Activated CD8-positive, alpha-beta T cell treated with anti-CD3 and anti-CD28 coated beads for 36 hours (primary cell): ENCODE results near the gene EIF2S3B. TPM values are rescaled to one million over a fixed set of nuclear protein-coding genes. Genes with fewer than 3 reads are reported as not detected.
"Not testable (repeated sequence)": the region's sequence is repeated elsewhere in the genome, so short reads cannot be mapped to it uniquely, and the experiment has no call there.

Source experiments
- ATAC-seq: fragments of 200-7000 bp; cut with Tn5 transposase; one replicate; pipeline ENCODE4 v1.10.0; 2021; ENCODE audit warnings: mild to moderate bottlenecking, moderate library complexity
- CTCF ChIA-PET: fragments of 350-600 bp; sonication (Branson Sonifier 250); formaldehyde crosslinking; loops from one replicate; lab custom pipeline; 2021; ENCODE audit warnings: antibody characterized with exemption; lab: Charles Lee
- POLR2A ChIA-PET: fragments of 350-600 bp; sonication (Branson Sonifier 250); formaldehyde crosslinking; loops from one replicate; lab custom pipeline; 2021; ENCODE audit warnings: antibody characterized with exemption; lab: Charles Lee
- DNase-seq: peaks from one replicate; pipeline ENCODE4 v3.0.0-alpha.2; 2020
- H3K27ac Mint-ChIP-seq: one replicate; pipeline ENCODE4 v1.8.0; 2021; ENCODE audit warnings: mild to moderate bottlenecking, mixed read lengths
- H3K27me3 Mint-ChIP-seq: one replicate; pipeline ENCODE4 v1.8.0; 2021; ENCODE audit warnings: mixed read lengths
- H3K36me3 Mint-ChIP-seq: one replicate; pipeline ENCODE4 v1.8.0; 2021; ENCODE audit warnings: low read depth, mixed read lengths
- H3K4me1 Mint-ChIP-seq: one replicate; pipeline ENCODE4 v1.8.0; 2021; ENCODE audit warnings: low read depth, mixed read lengths
- H3K4me3 Mint-ChIP-seq: one replicate; pipeline ENCODE4 v1.8.0; 2021; ENCODE audit warnings: mild to moderate bottlenecking, moderate library complexity, mixed read lengths
- H3K9me3 Mint-ChIP-seq: one replicate; pipeline ENCODE4 v1.8.0; 2021; ENCODE audit warnings: mixed read lengths
- intact Hi-C: fragments of 100-400 bp; cut with micrococcal nuclease; formaldehyde crosslinking; loops from one replicate; pipeline ENCODE4 v1.10.0; 2022
- total RNA-seq, 2 experiments: library from RNA; stranded (reverse); gene quantifications; one replicate each; pipeline ENCODE4 v1.2.3, GENCODE V29; 2021
- TF ChIP-seq, protein P1 (sequence below): fragments of 200-600 bp; IDR thresholded peaks from one replicate; pipeline ENCODE4 v1.8.0; 2022; ENCODE audit warnings: antibody characterized with exemption, mild to moderate bottlenecking

The EIF2S3B gene
- total RNA-seq, 2 experiments from 2014 or later, result 3.3 to 3.8 TPM

DNA sequence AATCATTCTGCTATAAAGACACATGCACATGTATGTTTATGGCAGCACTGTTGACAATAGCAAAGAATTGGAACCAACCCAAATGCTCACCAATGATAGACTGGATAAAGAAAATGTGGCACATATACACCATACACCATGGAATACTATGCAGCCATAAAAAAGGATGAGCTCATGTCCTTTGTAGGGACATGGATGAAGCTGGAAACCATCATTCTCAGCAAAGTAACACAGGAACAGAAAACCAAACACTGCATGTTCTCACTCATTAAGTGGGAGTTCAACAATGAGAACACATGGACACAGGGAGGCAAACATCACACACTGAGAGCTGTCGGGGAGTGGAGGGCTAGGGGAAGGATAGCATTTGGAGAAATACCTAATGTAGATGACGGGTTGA, 18.4 kb upstream of the EIF2S3B start:
- ATAC-seq, POLR2A ChIA-PET, intact Hi-C loops, H3K4me3 Mint-ChIP-seq, H3K27me3 Mint-ChIP-seq, H3K27ac Mint-ChIP-seq, DNase-seq: not testable (repeated sequence)
- Mint-ChIP-seq H3K4me1 (peaks cover 24% of the 10 kb centered on the region), H3K9me3 (peaks cover 47% of the 10 kb centered on the region), H3K36me3 (peaks cover 34% of the 10 kb centered on the region)
- CTCF ChIA-PET, result interaction anchor here (0.7 kb wide), 1 partner anchor 89 kb away, joined by 3 read pairs; no protein-coding TSS in a partner anchor

GRCh38 chr12:10491766-10492165, 13.9 kb upstream of the EIF2S3B start:
- POLR2A ChIA-PET, result no interaction called here
- H3K4me3 Mint-ChIP-seq, result no peak overlapping the region
- intact Hi-C loops, result loop anchor here (10.0 kb wide), 1 partner anchor 127 kb away; no protein-coding TSS in a partner anchor
- TF ChIP-seq, protein P1, sequence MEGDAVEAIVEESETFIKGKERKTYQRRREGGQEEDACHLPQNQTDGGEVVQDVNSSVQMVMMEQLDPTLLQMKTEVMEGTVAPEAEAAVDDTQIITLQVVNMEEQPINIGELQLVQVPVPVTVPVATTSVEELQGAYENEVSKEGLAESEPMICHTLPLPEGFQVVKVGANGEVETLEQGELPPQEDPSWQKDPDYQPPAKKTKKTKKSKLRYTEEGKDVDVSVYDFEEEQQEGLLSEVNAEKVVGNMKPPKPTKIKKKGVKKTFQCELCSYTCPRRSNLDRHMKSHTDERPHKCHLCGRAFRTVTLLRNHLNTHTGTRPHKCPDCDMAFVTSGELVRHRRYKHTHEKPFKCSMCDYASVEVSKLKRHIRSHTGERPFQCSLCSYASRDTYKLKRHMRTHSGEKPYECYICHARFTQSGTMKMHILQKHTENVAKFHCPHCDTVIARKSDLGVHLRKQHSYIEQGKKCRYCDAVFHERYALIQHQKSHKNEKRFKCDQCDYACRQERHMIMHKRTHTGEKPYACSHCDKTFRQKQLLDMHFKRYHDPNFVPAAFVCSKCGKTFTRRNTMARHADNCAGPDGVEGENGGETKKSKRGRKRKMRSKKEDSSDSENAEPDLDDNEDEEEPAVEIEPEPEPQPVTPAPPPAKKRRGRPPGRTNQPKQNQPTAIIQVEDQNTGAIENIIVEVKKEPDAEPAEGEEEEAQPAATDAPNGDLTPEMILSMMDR, result no peak
- no peak overlapping the region for H3K27ac Mint-ChIP-seq
- H3K4me1 Mint-ChIP-seq, result peaks cover 37% of the 10 kb centered on the region
- peaks cover 17% of the 10 kb centered on the region for H3K36me3 Mint-ChIP-seq
- H3K9me3 Mint-ChIP-seq, result peaks cover 23% of the 10 kb centered on the region
- no peaks in the 10 kb centered on the region for H3K27me3 Mint-ChIP-seq
- no peak for DNase-seq
- no peak for ATAC-seq
- CTCF ChIA-PET, result no interaction called here

GRCh38 chr12:10497602-10498001, 8.1 kb upstream of the EIF2S3B start:
- ChIA-PET POLR2A (interaction anchor here (1.0 to 1.4 kb wide), 5 partner anchors 56 to 739 kb away, joined by 3 to 17 read pairs (median 5); no protein-coding TSS in a partner anchor), CTCF (interaction anchor here (1.0 kb wide), 1 partner anchor 66 kb away, joined by 3 read pairs; no protein-coding TSS in a partner anchor)
- intact Hi-C loops, result loop anchor here (5.0 to 10.0 kb wide), 3 partner anchors 60 to 133 kb away; no protein-coding TSS in a partner anchor
- peaks cover 11% of the 10 kb centered on the region for H3K9me3 Mint-ChIP-seq
- ATAC-seq (peak; percentile 97), DNase-seq (peak; percentile 93)
- H3K27me3 Mint-ChIP-seq, result no peaks in the 10 kb centered on the region
- TF ChIP-seq, protein P1, result no peak
- H3K36me3 Mint-ChIP-seq, result peaks cover 15% of the 10 kb centered on the region
- peak overlapping the region; percentile 45 for H3K4me3 Mint-ChIP-seq
- peak overlapping the region; percentile 96 for H3K27ac Mint-ChIP-seq
- H3K4me1 Mint-ChIP-seq, result peaks cover 63% of the 10 kb centered on the region

DNA sequence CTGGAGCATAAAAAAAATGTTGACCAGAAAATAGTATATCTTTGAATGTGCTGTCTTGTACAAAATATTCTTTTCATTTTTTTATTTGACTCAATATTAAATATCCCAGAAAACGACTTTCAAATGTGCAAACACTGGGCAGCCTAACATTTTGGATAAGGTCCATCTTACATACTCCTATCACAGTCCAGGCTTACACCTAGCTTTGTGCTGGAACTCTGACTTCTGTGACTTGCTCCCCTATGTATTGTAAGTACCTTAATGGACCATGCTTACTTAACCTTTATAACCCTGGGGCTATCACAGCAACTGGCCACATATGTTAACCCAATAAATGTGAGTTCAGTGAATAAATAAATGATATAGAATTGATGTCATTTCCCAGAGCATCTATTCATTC, 7.6 kb upstream of the EIF2S3B start:
- DNase-seq (no peak), ATAC-seq (peak; percentile 25)
- TF ChIP-seq, protein P1, result no peak
- CTCF ChIA-PET, result interaction anchor here (1.0 to 3.1 kb wide), 2 partner anchors 65 to 262 kb away, joined by 3 to 11 read pairs; no protein-coding TSS in a partner anchor
- Mint-ChIP-seq H3K36me3 (peaks cover 17% of the 10 kb centered on the region), H3K9me3 (peaks cover 12% of the 10 kb centered on the region), H3K27me3 (no peaks in the 10 kb centered on the region), H3K27ac (peak overlapping the region; percentile 96), H3K4me3 (peak overlapping the region; percentile 45), H3K4me1 (peaks cover 65% of the 10 kb centered on the region)
- intact Hi-C loops, result loop anchor here (5.0 to 10.0 kb wide), 3 partner anchors 59 to 133 kb away; no protein-coding TSS in a partner anchor
- POLR2A ChIA-PET, result interaction anchor here (1.0 to 1.4 kb wide), 5 partner anchors 56 to 740 kb away, joined by 3 to 17 read pairs (median 5); no protein-coding TSS in a partner anchor

GRCh38 chr12:10501030-10501429, 4.7 kb upstream of the EIF2S3B start:
- H3K9me3 Mint-ChIP-seq, result peaks cover 11% of the 10 kb centered on the region
- peaks cover 65% of the 10 kb centered on the region for H3K4me1 Mint-ChIP-seq
- peak overlapping the region; percentile 78 for H3K27ac Mint-ChIP-seq
- no peak for ATAC-seq
- ChIA-PET POLR2A (interaction anchor here (1.4 kb wide), 1 partner anchor 53 kb away, joined by 7 read pairs; no protein-coding TSS in a partner anchor), CTCF (interaction anchor here (0.6 to 3.1 kb wide), 5 partner anchors 58 to 265 kb away, joined by 3 to 11 read pairs (median 4); no protein-coding TSS in a partner anchor)
- DNase-seq, result no peak
- H3K27me3 Mint-ChIP-seq, result no peaks in the 10 kb centered on the region
- intact Hi-C loops, result loop anchor here (5.0 to 10.0 kb wide), 2 partner anchors 176 to 264 kb away; no protein-coding TSS in a partner anchor
- TF ChIP-seq, protein P1, result peak; percentile 38
- peak overlapping the region; percentile 47 for H3K4me3 Mint-ChIP-seq
- H3K36me3 Mint-ChIP-seq, result peaks cover 8% of the 10 kb centered on the region
